ENCODE data around the gene KIF25. TPM values are rescaled to one million over a fixed set of nuclear protein-coding genes. Genes with fewer than 3 reads are reported as not detected.

KIF25 gene
- total and polyA plus RNA-seq, 3 experiments from 2014 or later = not detected

DNA sequence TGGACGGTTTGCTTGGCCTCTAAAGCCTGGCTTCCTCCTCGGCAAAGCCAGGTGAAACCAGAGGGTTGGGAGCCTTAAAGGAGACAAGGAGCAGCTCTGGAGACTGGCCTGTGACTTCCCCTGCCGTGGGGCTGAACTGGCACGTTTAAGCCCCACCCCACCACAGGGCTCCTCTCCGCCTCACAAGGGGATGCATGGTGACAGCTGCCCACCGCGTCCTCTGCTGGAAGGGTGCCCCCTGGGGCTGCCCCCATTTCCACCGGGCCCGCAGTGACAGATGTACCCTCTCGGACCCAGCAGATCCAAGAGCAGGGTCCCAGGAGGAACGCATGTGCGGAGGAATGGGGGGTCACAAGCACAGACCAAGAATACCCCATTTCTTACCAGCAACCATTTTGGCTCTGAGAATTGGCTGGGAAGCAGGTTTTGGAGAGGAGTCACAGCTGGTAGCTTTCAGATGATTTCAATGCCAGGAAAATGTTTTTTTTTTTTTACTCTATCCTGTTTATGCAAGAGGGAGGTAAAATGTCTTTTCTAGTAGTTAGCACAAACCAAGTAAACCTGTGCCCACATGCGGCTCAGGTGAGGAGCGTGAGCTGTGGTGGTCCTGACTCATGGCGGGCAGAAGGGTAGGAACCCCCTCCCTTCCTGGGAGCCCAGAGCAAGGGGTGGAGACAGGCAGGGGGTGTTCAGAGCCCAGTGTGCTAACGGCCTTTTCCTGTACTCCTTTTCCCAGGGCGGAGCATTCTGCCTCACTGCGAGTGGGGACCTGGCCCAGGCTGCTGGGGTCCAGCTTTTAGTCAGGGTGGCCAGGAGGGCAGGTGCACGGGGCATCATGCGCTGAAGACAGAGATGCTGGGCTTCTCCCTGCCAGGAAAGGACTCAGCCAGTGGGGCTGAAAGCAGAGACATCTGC is 48.5 kb downstream of the KIF25 start:
- no peaks in the 10 kb centered on the region for H3K36me3 ChIP-seq (ENCODE audit: insufficient read depth, low read length)
- no peaks in the 10 kb centered on the region for H3K27me3 ChIP-seq (ENCODE audit: insufficient read depth, low read length, poor library complexity, severe bottlenecking)
- Mint-ChIP-seq H3K27ac (no peak overlapping the region), H3K36me3 (no peaks in the 10 kb centered on the region), H3K27me3 (peaks cover 0 to 5% of the 10 kb centered on the region in 2 donors), H3K9me3 (peaks cover 0 to 7% (median 0%) of the 10 kb centered on the region in 5 donors), H3K4me3 (no peak overlapping the region), H3K4me1 (no peaks in the 10 kb centered on the region)
- H3K4me3 ChIP-seq (ENCODE audit: low read length) = no peak overlapping the region
- H3K4me1 ChIP-seq (ENCODE audit: insufficient read depth, low read length) = no peaks in the 10 kb centered on the region
- POLR2A ChIA-PET = no interaction called here
- no peak overlapping the region for H3K27ac ChIP-seq (ENCODE audit: low read depth, low read length)
- CTCF ChIA-PET = no interaction called here
- H3K9me3 ChIP-seq (ENCODE audit: low read length) = no peaks in the 10 kb centered on the region
- no peak for DNase-seq

DNA sequence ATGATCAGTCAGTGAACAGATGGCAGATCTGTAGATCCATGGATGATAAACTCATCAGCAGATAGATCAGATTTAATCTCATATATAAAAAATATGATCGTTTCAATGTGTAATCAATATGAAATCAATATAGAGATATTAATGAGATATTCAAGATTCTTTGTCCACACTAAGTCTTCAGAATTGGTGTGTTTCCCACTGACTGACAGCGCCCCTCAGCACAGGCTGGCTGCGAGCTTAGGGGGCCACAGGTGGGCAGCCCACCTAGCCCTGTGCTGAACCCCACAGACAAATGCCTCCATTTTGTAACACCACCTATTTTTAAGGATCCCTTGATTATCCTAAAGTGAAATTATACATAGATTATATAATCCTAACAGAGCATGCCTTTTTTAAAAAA is 49.2 kb downstream of the KIF25 start:
- ChIA-PET CTCF (no interaction called here), POLR2A (no interaction called here)
- H3K27ac Mint-ChIP-seq = no peak overlapping the region
- Histone ChIP-seq H3K27ac (ENCODE audit: low read depth, low read length) (no peak overlapping the region), H3K4me1 (ENCODE audit: insufficient read depth, low read length) (no peaks in the 10 kb centered on the region), H3K4me3 (ENCODE audit: low read length) (no peak overlapping the region), H3K9me3 (ENCODE audit: low read length) (no peaks in the 10 kb centered on the region), H3K27me3 (ENCODE audit: insufficient read depth, low read length, poor library complexity, severe bottlenecking) (no peaks in the 10 kb centered on the region), H3K36me3 (ENCODE audit: insufficient read depth, low read length) (no peaks in the 10 kb centered on the region)
- no peak overlapping the region for H3K4me3 Mint-ChIP-seq
- H3K27me3 Mint-ChIP-seq = peaks cover 0 to 5% of the 10 kb centered on the region in 2 donors
- DNase-seq = no peak
- H3K36me3 Mint-ChIP-seq = no peaks in the 10 kb centered on the region
- H3K4me1 Mint-ChIP-seq = no peaks in the 10 kb centered on the region
- no peaks in the 10 kb centered on the region for H3K9me3 Mint-ChIP-seq

GRCh38 chr6:168047841-168048723 is 50.6 kb downstream of the KIF25 start:
- Mint-ChIP-seq H3K36me3 (no peaks in the 10 kb centered on the region), H3K27ac (no peak overlapping the region), H3K27me3 (peaks cover 0 to 2% of the 10 kb centered on the region in 2 donors), H3K9me3 (no peaks in the 10 kb centered on the region), H3K4me3 (no peak overlapping the region), H3K4me1 (no peaks in the 10 kb centered on the region)
- POLR2A ChIA-PET = no interaction called here
- Histone ChIP-seq H3K4me3 (ENCODE audit: low read length) (no peak overlapping the region), H3K27ac (ENCODE audit: low read depth, low read length) (no peak overlapping the region), H3K9me3 (ENCODE audit: low read length) (no peaks in the 10 kb centered on the region), H3K36me3 (ENCODE audit: insufficient read depth, low read length) (no peaks in the 10 kb centered on the region), H3K27me3 (ENCODE audit: insufficient read depth, low read length, poor library complexity, severe bottlenecking) (no peaks in the 10 kb centered on the region), H3K4me1 (ENCODE audit: insufficient read depth, low read length) (no peaks in the 10 kb centered on the region)
- CTCF ChIA-PET = no interaction called here
- DNase-seq = no peak

DNA sequence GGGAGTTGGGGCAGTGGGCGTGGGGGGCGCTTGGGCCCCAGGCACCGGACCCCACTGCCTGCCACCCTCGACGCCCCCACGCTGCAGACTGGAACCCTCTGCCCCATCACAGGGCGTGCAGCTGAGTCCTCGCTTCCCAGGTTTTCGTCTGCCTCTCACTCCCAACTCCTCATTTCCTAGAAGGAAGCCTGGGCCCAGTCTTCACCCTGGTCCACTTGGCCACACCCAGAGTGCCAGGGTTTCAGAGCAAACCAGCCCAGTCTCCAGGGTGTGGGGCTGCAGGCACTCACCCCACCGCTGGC is 51.2 kb downstream of the KIF25 start:
- Histone ChIP-seq H3K27me3 (ENCODE audit: insufficient read depth, low read length, poor library complexity, severe bottlenecking) (no peaks in the 10 kb centered on the region), H3K4me3 (ENCODE audit: low read length) (no peak overlapping the region), H3K9me3 (ENCODE audit: low read length) (no peaks in the 10 kb centered on the region), H3K4me1 (ENCODE audit: insufficient read depth, low read length) (no peaks in the 10 kb centered on the region), H3K36me3 (ENCODE audit: insufficient read depth, low read length) (no peaks in the 10 kb centered on the region), H3K27ac (ENCODE audit: low read depth, low read length) (no peak overlapping the region)
- CTCF ChIA-PET = no interaction called here
- H3K27me3 Mint-ChIP-seq = peaks cover 0 to 2% of the 10 kb centered on the region in 2 donors
- no peak overlapping the region for H3K4me3 Mint-ChIP-seq
- no peaks in the 10 kb centered on the region for H3K4me1 Mint-ChIP-seq
- no peaks in the 10 kb centered on the region for H3K9me3 Mint-ChIP-seq
- no peaks in the 10 kb centered on the region for H3K36me3 Mint-ChIP-seq
- H3K27ac Mint-ChIP-seq = no peak overlapping the region
- POLR2A ChIA-PET = no interaction called here
- DNase-seq = no peak

DNA sequence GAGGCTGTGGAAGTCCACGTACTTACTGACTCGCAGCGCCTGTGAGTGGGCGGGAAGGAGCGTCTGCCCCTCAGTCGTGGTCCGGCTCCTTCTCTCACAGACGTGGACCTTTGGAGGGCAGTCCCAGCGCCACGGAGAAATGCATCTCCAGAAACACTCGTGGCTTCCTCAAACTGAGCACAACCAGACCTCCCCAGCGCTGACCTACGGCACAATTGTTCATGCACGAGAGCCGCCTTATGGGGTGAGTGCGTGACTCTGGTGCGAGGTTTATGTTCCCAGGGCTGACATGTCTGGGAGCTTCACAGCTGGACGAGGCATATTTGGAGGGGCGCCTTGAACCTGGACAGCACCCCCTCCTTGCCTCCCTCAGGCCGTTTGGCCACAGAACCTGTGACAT is 51.8 kb downstream of the KIF25 start:
- Histone ChIP-seq H3K4me3 (ENCODE audit: low read length) (no peak overlapping the region), H3K9me3 (ENCODE audit: low read length) (no peaks in the 10 kb centered on the region), H3K4me1 (ENCODE audit: insufficient read depth, low read length) (no peaks in the 10 kb centered on the region), H3K36me3 (ENCODE audit: insufficient read depth, low read length) (no peaks in the 10 kb centered on the region), H3K27ac (ENCODE audit: low read depth, low read length) (no peak overlapping the region), H3K27me3 (ENCODE audit: insufficient read depth, low read length, poor library complexity, severe bottlenecking) (no peaks in the 10 kb centered on the region)
- no peak for DNase-seq
- Mint-ChIP-seq H3K4me3 (no peak overlapping the region), H3K27ac (no peak overlapping the region), H3K9me3 (no peaks in the 10 kb centered on the region), H3K36me3 (no peaks in the 10 kb centered on the region), H3K27me3 (peaks cover 0 to 2% of the 10 kb centered on the region in 2 donors), H3K4me1 (no peaks in the 10 kb centered on the region)
- ChIA-PET POLR2A (no interaction called here), CTCF (no interaction called here)

- no peak overlapping the region for H3K4me3 Mint-ChIP-seq
- H3K27ac ChIP-seq (ENCODE audit: low read depth, low read length) = no peak overlapping the region
- no peak overlapping the region for H3K27ac Mint-ChIP-seq
- no peaks in the 10 kb centered on the region for H3K36me3 Mint-ChIP-seq
- ChIA-PET POLR2A (no interaction called here), CTCF (no interaction called here)
- no peaks in the 10 kb centered on the region for H3K4me1 Mint-ChIP-seq
- H3K27me3 Mint-ChIP-seq = peaks cover 0 to 2% of the 10 kb centered on the region in 2 donors
- H3K9me3 Mint-ChIP-seq = no peaks in the 10 kb centered on the region
- H3K27me3 ChIP-seq (ENCODE audit: insufficient read depth, low read length, poor library complexity, severe bottlenecking) = no peaks in the 10 kb centered on the region
- no peaks in the 10 kb centered on the region for H3K36me3 ChIP-seq (ENCODE audit: insufficient read depth, low read length)
- no peak for DNase-seq
- H3K9me3 ChIP-seq (ENCODE audit: low read length) = no peaks in the 10 kb centered on the region
- H3K4me1 ChIP-seq (ENCODE audit: insufficient read depth, low read length) = no peaks in the 10 kb centered on the region
- no peak overlapping the region for H3K4me3 ChIP-seq (ENCODE audit: low read length)
Measured at GRCh38 chr6:168049706-168050224, 52.3 kb downstream of the KIF25 start.

DNA sequence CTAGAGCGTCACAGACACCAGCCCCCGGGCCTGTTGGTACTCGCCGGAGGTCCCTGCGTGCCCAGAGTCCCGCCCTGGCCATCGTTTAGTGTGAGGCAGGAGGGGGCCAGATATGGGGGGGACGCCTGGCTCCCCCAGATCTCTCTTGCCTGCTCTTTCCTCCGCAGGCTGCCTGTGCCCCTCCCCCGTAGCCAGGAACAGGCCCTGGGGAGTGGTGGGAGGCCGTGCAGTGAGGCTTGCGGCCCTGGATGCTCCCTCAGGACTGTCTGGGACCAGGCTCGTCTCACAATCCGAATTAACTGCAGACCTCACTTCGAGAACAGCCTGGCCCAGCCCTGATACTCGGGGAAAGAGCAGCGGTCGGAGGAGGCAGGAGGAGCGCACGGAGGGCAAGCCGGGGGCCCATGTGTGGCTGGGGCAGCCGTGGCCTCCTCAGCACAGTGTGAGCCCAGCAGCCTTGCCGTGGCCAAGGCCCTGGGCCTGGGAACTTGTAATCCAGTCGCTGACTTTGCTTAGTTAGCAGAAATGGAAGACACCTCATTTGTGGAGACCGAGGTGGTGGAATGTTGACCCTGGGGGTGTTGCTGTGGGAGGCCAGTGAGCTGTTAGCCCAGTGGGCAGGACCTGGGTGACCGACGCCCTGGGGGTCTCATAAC is 52.9 kb downstream of the KIF25 start:
- Histone ChIP-seq H3K4me3 (ENCODE audit: low read length) (no peak overlapping the region), H3K4me1 (ENCODE audit: insufficient read depth, low read length) (no peaks in the 10 kb centered on the region), H3K9me3 (ENCODE audit: low read length) (no peaks in the 10 kb centered on the region), H3K36me3 (ENCODE audit: insufficient read depth, low read length) (no peaks in the 10 kb centered on the region), H3K27me3 (ENCODE audit: insufficient read depth, low read length, poor library complexity, severe bottlenecking) (no peaks in the 10 kb centered on the region), H3K27ac (ENCODE audit: low read depth, low read length) (no peak overlapping the region)
- DNase-seq = peak in 1 of 5 donors; percentile 39
- Mint-ChIP-seq H3K4me1 (no peaks in the 10 kb centered on the region), H3K9me3 (no peaks in the 10 kb centered on the region), H3K27me3 (peaks cover 0 to 2% of the 10 kb centered on the region in 2 donors), H3K4me3 (no peak overlapping the region), H3K36me3 (no peaks in the 10 kb centered on the region), H3K27ac (no peak overlapping the region)
- ChIA-PET CTCF (no interaction called here), POLR2A (no interaction called here)
